Ascending aorta (tissue), 2 donors: ENCODE measurements around the gene PTGES2. TPM values are rescaled to one million over a fixed set of nuclear protein-coding genes. Genes with fewer than 3 reads are reported as not detected.

Source experiments
- DNase-seq, 2 donors: peaks; one replicate each; pipeline ENCODE4 v3.0.0-alpha.2; 2019; ENCODE audit warnings: low spot score in 2 of 2
- H3K27ac ChIP-seq, 2 donors: fragments of 200-600 bp; sonication (generic); one replicate each; pipeline ENCODE4 v1.5.1; 2016 to 2017; ENCODE audit warnings: mild to moderate bottlenecking in 1 of 2
- H3K27me3 ChIP-seq: fragments of 200-600 bp; sonication (generic); one replicate; pipeline ENCODE4 v1.5.1; 2017
- H3K36me3 ChIP-seq, 2 donors: fragments of 200-600 bp; sonication (generic); one replicate each; pipeline ENCODE4 v1.5.1; 2016
- H3K4me1 ChIP-seq, 2 donors: fragments of 200-600 bp; sonication (generic); one replicate each; pipeline ENCODE4 v1.5.1; 2016 to 2017; ENCODE audit warnings: mild to moderate bottlenecking in 1 of 2
- H3K4me3 ChIP-seq, 2 donors: fragments of 200-600 bp; sonication (generic); one replicate each; pipeline ENCODE4 v1.5.1; 2016 to 2017; ENCODE audit warnings: mild to moderate bottlenecking in 1 of 2
- H3K9me3 ChIP-seq, 2 donors: fragments of 200-600 bp; sonication (generic); one replicate each; pipeline ENCODE4 v1.5.1; 2016
- intact Hi-C: fragments of 100-400 bp; cut with DNase I; formaldehyde crosslinking; loops from one replicate; pipeline ENCODE4 v1.15.1; 2023
- total RNA-seq: library from RNA; depleted of rRNA; stranded (reverse); fragments of >200 nt; gene quantifications from one replicate; pipeline ENCODE4 v1.1.0, GENCODE V29; 2016
- TF ChIP-seq, protein P1 (sequence below), 3 experiments: fragments of 200-600 bp in 2 of 3; fragments of 450-650 bp in 1 of 3; sonication (generic) in 2 of 3; IDR thresholded peaks; one replicate each; pipeline ENCODE4 v1.5.1; 2016 to 2019; ENCODE audit warnings: antibody characterized with exemption in 3 of 3, mild to moderate bottlenecking in 1 of 3, moderate library complexity in 1 of 3

PTGES2 gene
- total RNA-seq, 1 donor from 2014 or later: 97.2 TPM

- Histone ChIP-seq H3K27ac (peak overlapping the region; percentile 90 to 91), H3K9me3 (no peaks in the 10 kb centered on the region), H3K36me3 (no peaks in the 10 kb centered on the region), H3K4me3 (no peak overlapping the region), H3K27me3 (no peaks in the 10 kb centered on the region), H3K4me1 (peaks cover 17 to 48% of the 10 kb centered on the region in 2 donors)
- TF ChIP-seq, protein P1, sequence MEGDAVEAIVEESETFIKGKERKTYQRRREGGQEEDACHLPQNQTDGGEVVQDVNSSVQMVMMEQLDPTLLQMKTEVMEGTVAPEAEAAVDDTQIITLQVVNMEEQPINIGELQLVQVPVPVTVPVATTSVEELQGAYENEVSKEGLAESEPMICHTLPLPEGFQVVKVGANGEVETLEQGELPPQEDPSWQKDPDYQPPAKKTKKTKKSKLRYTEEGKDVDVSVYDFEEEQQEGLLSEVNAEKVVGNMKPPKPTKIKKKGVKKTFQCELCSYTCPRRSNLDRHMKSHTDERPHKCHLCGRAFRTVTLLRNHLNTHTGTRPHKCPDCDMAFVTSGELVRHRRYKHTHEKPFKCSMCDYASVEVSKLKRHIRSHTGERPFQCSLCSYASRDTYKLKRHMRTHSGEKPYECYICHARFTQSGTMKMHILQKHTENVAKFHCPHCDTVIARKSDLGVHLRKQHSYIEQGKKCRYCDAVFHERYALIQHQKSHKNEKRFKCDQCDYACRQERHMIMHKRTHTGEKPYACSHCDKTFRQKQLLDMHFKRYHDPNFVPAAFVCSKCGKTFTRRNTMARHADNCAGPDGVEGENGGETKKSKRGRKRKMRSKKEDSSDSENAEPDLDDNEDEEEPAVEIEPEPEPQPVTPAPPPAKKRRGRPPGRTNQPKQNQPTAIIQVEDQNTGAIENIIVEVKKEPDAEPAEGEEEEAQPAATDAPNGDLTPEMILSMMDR (IDR thresholded peaks at IDR 0.05): no peak
- no peak for DNase-seq
- intact Hi-C loops: no loop called here
These were observed 35.1 kb downstream of the PTGES2 start for GRCh38 chr9:128092199-128092977.

DNA sequence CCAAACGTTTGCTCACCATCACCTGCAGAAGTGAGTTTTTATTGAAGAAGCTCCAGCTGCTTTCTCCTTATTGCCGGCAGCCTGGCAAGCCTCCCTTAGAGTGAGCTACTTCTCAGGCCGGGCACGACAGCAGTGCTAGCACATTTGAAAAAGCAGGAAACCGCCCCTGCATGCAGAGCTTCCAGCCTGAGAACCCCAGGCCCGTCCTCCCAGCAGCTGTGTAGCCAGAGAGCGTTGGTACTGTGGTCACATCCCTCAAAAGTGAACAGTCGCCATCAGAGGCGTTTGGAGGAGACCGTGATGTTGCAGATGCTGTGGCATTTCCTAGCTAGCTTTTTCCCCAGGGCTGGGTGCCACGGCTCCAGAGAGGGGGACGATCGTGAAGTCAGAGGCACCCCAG, 36.0 kb downstream of the PTGES2 start:
- intact Hi-C loops: no loop called here
- Histone ChIP-seq H3K4me1 (peaks cover 17 to 44% of the 10 kb centered on the region in 2 donors), H3K4me3 (peak overlapping the region in 1 of 2 donors; percentile 40), H3K9me3 (no peaks in the 10 kb centered on the region), H3K27me3 (no peaks in the 10 kb centered on the region), H3K27ac (peak overlapping the region; percentile 90 to 91), H3K36me3 (no peaks in the 10 kb centered on the region)
- DNase-seq: no peak
- TF ChIP-seq, protein P1 (IDR thresholded peaks at IDR 0.05): no peak

- Histone ChIP-seq H3K4me3 (peak overlapping the region in 1 of 2 donors; percentile 40), H3K9me3 (no peaks in the 10 kb centered on the region), H3K4me1 (peaks cover 17 to 44% of the 10 kb centered on the region in 2 donors), H3K27ac (peak overlapping the region in 1 of 2 donors; percentile 14), H3K27me3 (no peaks in the 10 kb centered on the region), H3K36me3 (no peaks in the 10 kb centered on the region)
- TF ChIP-seq, protein P1 (IDR thresholded peaks at IDR 0.05): no peak
- intact Hi-C loops: no loop called here
- DNase-seq: peak in 1 of 2 donors; percentile 87
These were observed 36.4 kb downstream of the PTGES2 start for GRCh38 chr9:128091144-128091543.

DNA sequence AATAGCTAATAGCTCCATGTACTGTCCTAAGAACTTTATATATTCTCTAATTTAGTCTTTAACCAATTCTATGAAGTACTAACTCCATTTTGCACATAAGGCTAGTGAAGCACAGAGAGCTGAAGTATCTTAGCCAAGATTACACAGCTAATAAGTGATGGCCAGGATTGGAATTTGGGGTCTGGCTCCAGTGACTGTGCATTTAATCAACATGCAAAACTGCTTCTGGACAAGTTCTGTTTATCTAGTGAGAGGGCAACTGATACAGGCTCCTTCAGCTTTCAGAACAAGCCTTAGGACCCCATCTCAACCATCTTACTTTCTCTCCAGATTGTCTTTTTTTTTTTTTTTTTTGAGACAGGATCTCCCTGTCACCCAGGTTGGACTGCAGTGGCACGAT, 38.2 kb downstream of the PTGES2 start:
- Histone ChIP-seq H3K27me3 (no peaks in the 10 kb centered on the region), H3K9me3 (no peaks in the 10 kb centered on the region), H3K4me1 (peaks cover 10 to 33% of the 10 kb centered on the region in 2 donors), H3K27ac (no peak overlapping the region), H3K4me3 (no peak overlapping the region), H3K36me3 (no peaks in the 10 kb centered on the region)
- DNase-seq: no peak
- TF ChIP-seq, protein P1 (IDR thresholded peaks at IDR 0.05): no peak
- intact Hi-C loops: no loop called here

GRCh38 chr9:128088253-128088945, 39.1 kb downstream of the PTGES2 start:
- H3K36me3 ChIP-seq: no peaks in the 10 kb centered on the region
- no peak for DNase-seq
- no peak overlapping the region for H3K4me3 ChIP-seq
- intact Hi-C loops: no loop called here
- H3K27me3 ChIP-seq: no peaks in the 10 kb centered on the region
- no peak overlapping the region for H3K27ac ChIP-seq
- TF ChIP-seq, protein P1 (IDR thresholded peaks at IDR 0.05): no peak
- H3K4me1 ChIP-seq: peaks cover 5 to 27% of the 10 kb centered on the region in 2 donors
- no peaks in the 10 kb centered on the region for H3K9me3 ChIP-seq
